Adrenal gland (tissue), 5 donors: ENCODE measurements around the gene HOXD10.

Source experiments
- CTCF ChIP-seq, 6 experiments: fragments of 450-650 bp in 4 of 6; fragments of 200-600 bp in 2 of 6; sonication (generic) in 1 of 6; IDR thresholded peaks; 1 replicate in 5 of 6; 2 replicates in 1 of 6; pipeline versions ENCODE4 v1.5.1 to v1.8.0; 2016 to 2021; ENCODE audit warnings: antibody characterized with exemption in 6 of 6, mild to moderate bottlenecking in 2 of 6, moderate library complexity in 1 of 6
- POLR2A ChIP-seq, 2 donors: fragments of 450-650 bp; IDR thresholded peaks; one replicate each; pipeline ENCODE4 v1.6.1; 2017; ENCODE audit warnings: antibody characterized with exemption in 2 of 2, mild to moderate bottlenecking in 2 of 2, moderate library complexity in 1 of 2
- donor health status: DM: no; HTN: no; CAD: no.

- no peak for TF ChIP-seq CTCF (IDR thresholded peaks at IDR 0.05)
- TF ChIP-seq POLR2A (IDR thresholded peaks at IDR 0.05), result no peak
Measured at GRCh38 chr2:176096243-176096985, 20.2 kb upstream of the HOXD10 start.
